LHCN-M2 (cell line): ENCODE results near the gene SLC1A2. TPM values are rescaled to one million over a fixed set of nuclear protein-coding genes. Genes with fewer than 3 reads are reported as not detected.

Source experiments
- DNase-seq: peaks from one replicate; pipeline ENCODE4 v3.0.0-alpha.2; 2012; ENCODE audit warnings: low read depth
- total RNA-seq: library from RNA; depleted of rRNA; stranded (reverse); fragments of >200 nt; gene quantifications from 2 replicates; pipeline ENCODE4 v1.2.3, GENCODE V29; 2014

SLC1A2 gene
- total RNA-seq, 1 experiment from 2014 or later = 0.40 TPM

GRCh38 chr11:35349897-35350296, 69.5 kb downstream of the SLC1A2 start:
- no peak for DNase-seq

GRCh38 chr11:35348898-35349687, 70.3 kb downstream of the SLC1A2 start:
- DNase-seq = no peak

- DNase-seq = no peak
Measured at GRCh38 chr11:35347921-35348331, 71.4 kb downstream of the SLC1A2 start.

- DNase-seq = no peak
Measured at GRCh38 chr11:35347173-35347878, 72.0 kb downstream of the SLC1A2 start.

- DNase-seq = no peak
Measured at GRCh38 chr11:35346472-35347156, 72.7 kb downstream of the SLC1A2 start.

- no peak for DNase-seq
Measured at GRCh38 chr11:35344681-35345574, 74.4 kb downstream of the SLC1A2 start.

GRCh38 chr11:35343033-35343598, 76.2 kb downstream of the SLC1A2 start:
- DNase-seq = no peak

- no peak for DNase-seq
Measured at GRCh38 chr11:35340715-35341114, 78.6 kb downstream of the SLC1A2 start.

GRCh38 chr11:35340071-35340470, 79.3 kb downstream of the SLC1A2 start:
- no peak for DNase-seq

- DNase-seq = no peak
Measured at GRCh38 chr11:35338921-35339320, 80.4 kb downstream of the SLC1A2 start.

GRCh38 chr11:35337914-35338305, 81.4 kb downstream of the SLC1A2 start:
- no peak for DNase-seq

- peak; percentile 100 for DNase-seq
Measured at GRCh38 chr11:35337136-35337913, 82.0 kb downstream of the SLC1A2 start.

- DNase-seq = no peak
Measured at GRCh38 chr11:35336726-35337125, 82.6 kb downstream of the SLC1A2 start.

GRCh38 chr11:35335226-35335625, 84.1 kb downstream of the SLC1A2 start:
- peak; percentile 88 for DNase-seq

GRCh38 chr11:35334385-35335090, 84.8 kb downstream of the SLC1A2 start:
- peak; percentile 81 for DNase-seq

- DNase-seq = no peak
Measured at GRCh38 chr11:35332524-35332923, 86.8 kb downstream of the SLC1A2 start.

- no peak for DNase-seq
Measured at GRCh38 chr11:35330931-35331330, 88.4 kb downstream of the SLC1A2 start.

GRCh38 chr11:35330156-35330889, 89.0 kb downstream of the SLC1A2 start:
- no peak for DNase-seq

GRCh38 chr11:35327829-35328228, 91.5 kb downstream of the SLC1A2 start:
- no peak for DNase-seq
